Measurements from ENCODE around the gene IGFALS.

Gene IGFALS

DNA sequence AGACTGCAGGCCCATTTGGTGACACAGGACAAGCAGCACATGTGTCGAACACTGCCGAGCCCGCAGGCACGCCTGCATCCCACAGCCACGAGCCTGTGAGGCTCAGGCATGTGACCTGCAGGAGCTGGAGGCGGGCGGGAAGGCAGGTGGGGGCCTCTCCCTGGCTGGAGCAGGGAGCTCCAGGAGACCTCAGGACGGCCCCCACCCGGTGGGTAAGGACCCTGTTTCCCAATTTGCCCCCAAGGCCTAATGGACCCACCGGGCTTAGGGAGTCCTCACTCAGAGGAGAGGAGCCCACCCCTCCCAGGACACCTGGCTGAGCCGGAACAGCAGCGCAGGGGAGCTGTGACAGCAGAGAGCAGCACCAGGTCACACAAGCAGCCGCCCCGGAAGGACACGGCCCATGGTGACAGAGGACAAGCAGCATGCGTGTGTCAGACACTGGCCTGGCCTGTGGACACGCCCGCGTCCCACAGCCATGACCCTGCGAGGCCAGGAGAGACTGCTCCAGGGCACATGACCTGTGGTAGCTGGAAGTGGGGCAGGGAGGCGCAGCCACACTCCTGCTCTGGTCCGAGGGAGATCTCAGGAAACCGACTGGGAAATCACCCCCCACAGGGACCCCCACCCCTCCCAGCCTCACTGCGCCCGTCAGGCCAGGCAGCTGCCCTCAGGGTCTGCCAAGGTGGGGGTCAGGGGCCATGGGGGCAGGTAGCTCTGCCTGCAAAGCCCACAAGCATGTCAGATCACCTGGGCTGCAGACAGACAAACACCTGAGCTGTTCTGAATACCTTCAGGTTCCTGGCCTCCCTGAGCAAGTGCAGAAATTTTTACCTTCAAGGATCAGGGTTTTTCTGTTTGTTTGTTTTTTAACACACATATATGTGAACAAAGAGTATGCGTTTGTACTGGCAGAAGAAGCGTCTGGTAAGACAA, 13.5 kb downstream of the IGFALS start:
- TF ChIP-seq, protein P1, sequence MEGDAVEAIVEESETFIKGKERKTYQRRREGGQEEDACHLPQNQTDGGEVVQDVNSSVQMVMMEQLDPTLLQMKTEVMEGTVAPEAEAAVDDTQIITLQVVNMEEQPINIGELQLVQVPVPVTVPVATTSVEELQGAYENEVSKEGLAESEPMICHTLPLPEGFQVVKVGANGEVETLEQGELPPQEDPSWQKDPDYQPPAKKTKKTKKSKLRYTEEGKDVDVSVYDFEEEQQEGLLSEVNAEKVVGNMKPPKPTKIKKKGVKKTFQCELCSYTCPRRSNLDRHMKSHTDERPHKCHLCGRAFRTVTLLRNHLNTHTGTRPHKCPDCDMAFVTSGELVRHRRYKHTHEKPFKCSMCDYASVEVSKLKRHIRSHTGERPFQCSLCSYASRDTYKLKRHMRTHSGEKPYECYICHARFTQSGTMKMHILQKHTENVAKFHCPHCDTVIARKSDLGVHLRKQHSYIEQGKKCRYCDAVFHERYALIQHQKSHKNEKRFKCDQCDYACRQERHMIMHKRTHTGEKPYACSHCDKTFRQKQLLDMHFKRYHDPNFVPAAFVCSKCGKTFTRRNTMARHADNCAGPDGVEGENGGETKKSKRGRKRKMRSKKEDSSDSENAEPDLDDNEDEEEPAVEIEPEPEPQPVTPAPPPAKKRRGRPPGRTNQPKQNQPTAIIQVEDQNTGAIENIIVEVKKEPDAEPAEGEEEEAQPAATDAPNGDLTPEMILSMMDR (IDR thresholded peaks at IDR 0.05; ENCODE audit: low read depth, low read length): no peak
- DNase-seq (ENCODE audit: low read depth in 2 of 2): no peak
- no peak overlapping the region for H3K4me3 ChIP-seq (replicated peaks in 1 of 2; ENCODE audit: low read depth in 2 of 2, low read length in 2 of 2)

GRCh38 chr16:1779234-1779701, 14.2 kb downstream of the IGFALS start:
- H3K4me3 ChIP-seq (replicated peaks in 1 of 2; ENCODE audit: low read depth in 2 of 2, low read length in 2 of 2): no peak overlapping the region
- TF ChIP-seq, protein P1 (IDR thresholded peaks at IDR 0.05; ENCODE audit: low read depth, low read length): no peak
- DNase-seq (ENCODE audit: low read depth in 2 of 2): no peak

DNA sequence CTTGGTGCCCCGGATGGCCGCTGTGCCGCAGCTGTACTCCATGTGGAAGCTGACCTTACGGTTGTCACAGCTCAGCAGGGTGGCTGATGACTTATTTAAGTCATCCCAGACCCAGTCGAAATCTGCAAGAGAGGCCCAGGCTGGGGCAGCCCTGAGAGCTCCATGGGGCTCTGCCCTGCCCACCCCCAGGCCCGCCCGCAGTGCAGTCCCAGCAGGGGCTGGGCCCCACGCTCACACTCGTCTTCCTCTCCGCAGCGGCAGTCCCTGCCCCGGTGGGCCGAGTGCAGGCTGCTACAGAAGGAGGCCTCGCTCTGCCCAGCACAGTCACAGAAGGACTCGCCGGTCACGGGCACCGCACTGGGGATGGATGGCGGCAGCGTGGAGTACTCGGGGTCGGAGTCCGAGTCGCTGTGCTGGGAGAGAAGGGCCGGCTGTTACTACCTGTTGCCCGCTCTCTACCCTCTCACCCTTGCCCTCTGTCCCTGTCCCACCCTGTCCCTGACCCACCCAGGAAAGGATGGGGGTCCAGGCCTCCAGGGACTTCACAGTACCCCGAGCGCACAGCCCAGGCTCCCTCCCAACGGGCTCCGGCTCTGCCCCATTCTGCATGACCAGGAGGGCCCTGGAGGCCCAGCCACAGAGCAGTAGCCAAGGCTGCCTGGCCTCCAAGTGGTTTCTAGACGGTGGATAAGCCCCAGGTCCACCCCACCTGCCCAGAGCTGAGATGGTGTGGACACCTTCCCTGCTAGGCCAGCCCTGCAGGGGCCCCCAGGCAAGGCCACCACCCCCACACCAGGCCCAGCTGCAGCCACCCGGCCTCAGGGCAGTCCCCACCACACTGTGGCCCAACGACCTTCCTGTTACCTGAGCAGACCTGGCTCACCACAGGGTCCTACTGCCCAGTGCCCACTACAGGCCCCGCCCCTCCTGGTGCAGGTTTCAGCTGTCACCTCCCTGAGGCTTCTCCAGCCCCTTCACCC, 15.0 kb downstream of the IGFALS start:
- no peak overlapping the region for H3K4me3 ChIP-seq (replicated peaks in 1 of 2; ENCODE audit: low read depth in 2 of 2, low read length in 2 of 2)
- DNase-seq (ENCODE audit: low read depth in 2 of 2): no peak
- TF ChIP-seq, protein P1 (IDR thresholded peaks at IDR 0.05; ENCODE audit: low read depth, low read length): no peak

DNA sequence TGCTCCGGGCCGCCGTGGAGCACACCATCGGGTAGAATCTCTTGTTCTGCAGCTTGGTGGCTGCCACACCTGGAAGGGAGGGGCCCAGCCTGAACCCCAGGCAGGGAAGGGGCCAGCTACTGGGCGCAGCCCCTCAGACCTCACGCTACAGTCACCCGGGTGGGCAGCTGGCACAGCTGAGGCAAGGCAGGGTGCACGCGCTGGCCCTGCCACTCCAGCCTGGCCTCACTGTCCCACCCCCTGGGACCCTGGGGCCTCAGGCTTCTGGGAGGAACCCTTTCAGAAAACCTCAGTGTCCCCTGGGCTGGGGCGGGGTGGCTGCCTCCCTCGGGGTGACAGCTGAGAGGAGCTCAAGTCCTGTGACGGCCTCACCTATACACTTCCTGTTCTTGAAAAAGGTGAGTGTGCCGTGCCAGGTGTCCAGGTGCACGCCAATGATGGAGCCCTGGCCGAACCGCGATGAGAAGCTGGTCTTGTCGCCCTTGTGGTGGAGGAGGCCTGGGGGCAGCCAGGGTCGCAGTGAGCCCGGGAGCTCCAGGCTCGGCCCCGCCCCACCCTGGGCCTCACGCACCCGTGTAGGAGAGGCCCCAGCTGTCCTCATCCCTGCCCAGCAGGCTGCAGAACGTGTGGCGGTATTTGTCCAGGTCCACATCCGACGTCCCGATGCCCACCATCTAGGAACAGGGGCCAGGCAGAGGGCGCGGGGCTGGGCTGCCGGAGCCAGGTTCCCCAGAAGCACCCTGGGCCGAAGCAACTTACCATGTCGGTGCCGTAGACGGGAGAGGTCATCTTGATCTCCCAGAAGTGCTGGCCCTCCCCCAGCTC, 15.9 kb downstream of the IGFALS start:
- H3K4me3 ChIP-seq (replicated peaks in 1 of 2; ENCODE audit: low read depth in 2 of 2, low read length in 2 of 2): no peak overlapping the region
- DNase-seq (ENCODE audit: low read depth in 2 of 2): no peak
- TF ChIP-seq, protein P1 (IDR thresholded peaks at IDR 0.05; ENCODE audit: low read depth, low read length): no peak

DNA sequence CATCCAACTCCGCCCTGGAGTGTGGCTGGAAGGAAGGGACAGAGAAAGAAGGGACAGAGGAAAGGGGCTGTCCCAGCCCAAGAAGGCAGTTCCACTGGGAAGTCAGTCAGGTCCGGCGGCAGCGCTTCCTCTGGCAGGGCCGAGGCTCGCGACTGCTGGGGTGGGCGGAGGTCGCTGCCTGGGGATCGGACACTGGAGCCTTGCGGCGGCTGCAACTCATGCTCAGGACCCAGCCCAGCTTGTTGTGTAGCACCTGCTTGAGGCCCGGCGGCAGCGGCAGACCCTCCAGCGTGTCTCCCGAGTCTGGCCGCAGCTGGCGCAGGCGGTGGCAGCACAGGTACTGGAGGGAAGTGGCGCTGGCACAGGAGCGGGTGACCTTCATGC, 16.5 kb downstream of the IGFALS start:
- no peak overlapping the region for H3K4me3 ChIP-seq (replicated peaks in 1 of 2; ENCODE audit: low read depth in 2 of 2, low read length in 2 of 2)
- TF ChIP-seq, protein P1 (IDR thresholded peaks at IDR 0.05; ENCODE audit: low read depth, low read length): no peak
- no peak for DNase-seq (ENCODE audit: low read depth in 2 of 2)

- H3K4me3 ChIP-seq (replicated peaks in 1 of 2; ENCODE audit: low read depth in 2 of 2, low read length in 2 of 2): no peak overlapping the region
- no peak for DNase-seq (ENCODE audit: low read depth in 2 of 2)
- TF ChIP-seq, protein P1 (IDR thresholded peaks at IDR 0.05; ENCODE audit: low read depth, low read length): no peak
Observed at GRCh38 chr16:1776672-1776955, 16.9 kb downstream of the IGFALS start.

All from cardiac fibroblast (primary cell).